GM06990 (cell line): Measurements from ENCODE around the gene TAF6.
"Not testable (repeated sequence)": the region's sequence is repeated elsewhere in the genome, so short reads cannot be mapped to it uniquely, and the experiment has no call there.

ENCODE experiments used
- DNase-seq: peaks from one replicate; pipeline ENCODE4 v3.0.0-alpha.2; 2011; ENCODE audit not compliant: insufficient read length; ENCODE audit errors: extremely low read depth
- H3K27me3 ChIP-seq: replicated peaks from 2 replicates; pipeline ENCODE4 v1.6.0; 2011; ENCODE audit warnings: low read length; ENCODE audit not compliant: control insufficient read depth, insufficient read depth
- H3K36me3 ChIP-seq: 2 replicates; pipeline ENCODE4 v1.5.1; 2011; ENCODE audit warnings: low read length; ENCODE audit not compliant: control insufficient read depth, insufficient read depth
- H3K4me3 ChIP-seq: replicated peaks from 2 replicates; pipeline ENCODE4 v1.5.1; 2011; ENCODE audit warnings: low read depth, mild to moderate bottlenecking, control low read depth, low read length
- TF ChIP-seq, protein P1 (sequence below): IDR thresholded peaks from 2 replicates; pipeline ENCODE4 v1.5.1; 2011; ENCODE audit warnings: low read length, control low read depth, mild to moderate bottlenecking, inconsistent platforms; ENCODE audit not compliant: insufficient read depth, poor library complexity, severe bottlenecking

TAF6 gene

DNA sequence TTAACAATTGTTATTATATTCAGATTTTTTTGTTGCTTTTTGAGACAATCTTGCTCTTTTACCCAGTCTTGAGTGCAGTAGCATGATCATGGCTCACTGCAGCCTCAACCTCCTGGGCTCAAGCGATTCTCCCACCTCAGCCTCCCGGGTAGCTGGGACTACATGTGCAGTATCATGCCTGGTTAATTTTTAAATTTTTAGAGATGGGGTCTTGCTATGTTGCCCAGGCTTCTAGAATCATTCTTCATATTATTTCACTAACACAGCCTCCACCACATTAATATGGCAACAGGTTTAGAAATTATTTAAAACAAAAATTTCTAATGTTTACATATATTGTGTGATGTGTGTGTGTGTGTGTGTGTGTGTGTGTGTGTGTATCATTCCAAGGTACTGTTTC, 28.1 kb upstream of the TAF6 start:
- H3K27me3 ChIP-seq, result no peaks in the 10 kb centered on the region
- TF ChIP-seq, protein P1, sequence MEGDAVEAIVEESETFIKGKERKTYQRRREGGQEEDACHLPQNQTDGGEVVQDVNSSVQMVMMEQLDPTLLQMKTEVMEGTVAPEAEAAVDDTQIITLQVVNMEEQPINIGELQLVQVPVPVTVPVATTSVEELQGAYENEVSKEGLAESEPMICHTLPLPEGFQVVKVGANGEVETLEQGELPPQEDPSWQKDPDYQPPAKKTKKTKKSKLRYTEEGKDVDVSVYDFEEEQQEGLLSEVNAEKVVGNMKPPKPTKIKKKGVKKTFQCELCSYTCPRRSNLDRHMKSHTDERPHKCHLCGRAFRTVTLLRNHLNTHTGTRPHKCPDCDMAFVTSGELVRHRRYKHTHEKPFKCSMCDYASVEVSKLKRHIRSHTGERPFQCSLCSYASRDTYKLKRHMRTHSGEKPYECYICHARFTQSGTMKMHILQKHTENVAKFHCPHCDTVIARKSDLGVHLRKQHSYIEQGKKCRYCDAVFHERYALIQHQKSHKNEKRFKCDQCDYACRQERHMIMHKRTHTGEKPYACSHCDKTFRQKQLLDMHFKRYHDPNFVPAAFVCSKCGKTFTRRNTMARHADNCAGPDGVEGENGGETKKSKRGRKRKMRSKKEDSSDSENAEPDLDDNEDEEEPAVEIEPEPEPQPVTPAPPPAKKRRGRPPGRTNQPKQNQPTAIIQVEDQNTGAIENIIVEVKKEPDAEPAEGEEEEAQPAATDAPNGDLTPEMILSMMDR, result no peak
- peaks cover 3% of the 10 kb centered on the region for H3K36me3 ChIP-seq
- H3K4me3 ChIP-seq, result no peak overlapping the region
- no peak for DNase-seq

DNA sequence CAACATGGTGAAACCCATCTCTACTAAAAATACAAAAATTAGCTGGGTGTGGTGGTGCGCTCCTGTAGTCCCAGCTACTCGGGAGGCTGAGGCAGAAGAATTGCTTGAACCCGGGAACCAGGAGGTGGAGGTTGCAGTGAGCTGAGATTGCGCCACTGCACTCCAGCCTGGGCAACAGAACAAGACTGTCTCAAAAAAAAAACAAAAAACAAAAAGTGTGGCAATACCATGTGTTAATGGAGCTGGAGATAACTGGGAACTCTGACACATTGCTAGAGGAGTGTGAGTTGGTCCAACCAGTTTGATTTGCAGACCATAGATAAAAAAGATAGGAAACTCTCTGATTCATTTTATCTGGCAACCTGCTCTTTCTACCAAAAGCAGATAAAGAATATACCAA, 27.2 kb upstream of the TAF6 start:
- not testable (repeated sequence) for DNase-seq, H3K4me3 ChIP-seq, H3K27me3 ChIP-seq, H3K36me3 ChIP-seq

DNA sequence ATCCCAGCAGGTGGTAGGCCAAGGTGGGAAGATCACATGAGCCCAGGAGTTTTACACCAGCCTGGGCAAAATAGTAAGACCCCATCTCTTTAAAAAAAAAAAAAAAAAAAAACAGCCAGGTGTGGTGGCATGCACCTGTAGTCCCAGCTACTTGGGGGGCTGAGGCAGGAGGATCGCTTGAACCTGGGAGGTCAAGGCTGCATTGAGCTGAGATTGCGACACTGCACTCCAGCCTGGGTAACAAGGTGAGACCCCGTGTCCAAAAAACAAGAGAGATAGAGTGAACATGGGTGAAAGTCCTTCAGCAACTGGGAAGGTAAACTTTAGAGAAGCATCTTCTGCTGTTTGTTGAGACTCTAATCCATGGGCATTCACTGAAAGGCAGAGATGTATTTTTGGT, 23.3 kb upstream of the TAF6 start:
- no peak for DNase-seq
- Histone ChIP-seq H3K27me3 (no peaks in the 10 kb centered on the region), H3K4me3 (no peak overlapping the region), H3K36me3 (no peaks in the 10 kb centered on the region)
- TF ChIP-seq, protein P1, result no peak

DNA sequence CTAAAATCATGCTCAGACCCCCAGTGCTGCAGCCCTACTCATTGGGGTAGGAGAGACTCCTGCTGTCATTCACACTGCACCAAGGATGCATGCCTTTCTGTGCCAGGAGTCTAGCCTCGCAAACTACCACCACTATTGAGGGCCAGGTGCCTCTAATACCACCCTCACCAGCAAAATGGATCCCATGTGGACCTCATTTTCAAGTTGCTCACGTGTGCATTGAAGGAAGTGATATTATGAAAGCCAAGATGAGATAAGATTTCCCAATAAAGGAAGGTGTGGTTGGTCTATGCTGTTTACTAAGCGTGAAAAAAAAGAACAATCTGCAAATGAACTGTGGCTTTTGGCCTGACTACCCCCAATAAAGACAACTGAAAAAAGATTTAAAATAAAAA, 22.4 kb upstream of the TAF6 start:
- H3K36me3 ChIP-seq, result no peaks in the 10 kb centered on the region
- no peak overlapping the region for H3K4me3 ChIP-seq
- H3K27me3 ChIP-seq, result no peaks in the 10 kb centered on the region
- DNase-seq, result no peak
- TF ChIP-seq, protein P1, result no peak

DNA sequence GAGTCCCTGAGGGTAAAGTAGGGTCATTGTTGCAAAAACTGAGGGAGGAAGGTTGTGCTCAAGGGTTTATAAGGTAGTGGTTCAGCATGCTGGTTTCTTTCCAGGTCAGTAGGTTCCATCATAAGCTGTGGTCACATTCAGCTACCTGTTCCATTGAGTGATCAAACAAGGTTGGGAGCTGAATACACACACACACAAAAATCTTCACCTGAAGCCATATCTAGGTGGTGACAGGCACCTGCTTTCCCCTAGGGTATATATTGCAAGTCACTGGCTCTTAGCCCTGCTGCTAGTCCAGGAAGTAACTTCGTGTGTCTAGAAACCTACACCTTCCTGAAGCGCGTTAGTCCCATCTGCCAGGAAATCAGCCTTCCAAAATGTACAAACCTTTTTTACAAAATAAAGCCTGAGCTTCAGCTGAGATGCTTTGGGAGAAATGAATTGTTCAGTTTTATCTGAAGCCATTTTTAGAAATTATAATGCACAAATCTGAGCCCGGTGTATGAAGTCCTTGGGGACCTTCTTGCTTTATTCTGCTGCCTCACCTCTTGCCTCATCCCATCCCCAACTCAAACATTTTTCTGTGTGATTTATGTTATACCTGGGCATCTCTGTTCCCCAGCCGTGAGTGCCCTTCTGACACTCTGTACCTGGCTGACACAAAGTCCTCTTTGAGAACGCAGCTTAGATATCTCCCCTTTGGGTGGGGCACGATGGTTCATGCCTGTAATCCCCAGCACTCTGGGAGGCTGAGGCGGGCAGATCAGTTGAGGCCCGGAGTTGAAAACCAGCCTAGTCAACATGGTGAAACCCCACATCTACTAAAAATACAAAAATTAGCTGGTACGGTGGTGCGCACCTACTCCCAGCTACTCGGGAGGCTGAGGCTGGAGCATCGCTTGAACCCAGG, 18.9 kb upstream of the TAF6 start:
- TF ChIP-seq, protein P1, result no peak
- no peak for DNase-seq
- Histone ChIP-seq H3K27me3 (no peaks in the 10 kb centered on the region), H3K4me3 (no peak overlapping the region), H3K36me3 (no peaks in the 10 kb centered on the region)

DNA sequence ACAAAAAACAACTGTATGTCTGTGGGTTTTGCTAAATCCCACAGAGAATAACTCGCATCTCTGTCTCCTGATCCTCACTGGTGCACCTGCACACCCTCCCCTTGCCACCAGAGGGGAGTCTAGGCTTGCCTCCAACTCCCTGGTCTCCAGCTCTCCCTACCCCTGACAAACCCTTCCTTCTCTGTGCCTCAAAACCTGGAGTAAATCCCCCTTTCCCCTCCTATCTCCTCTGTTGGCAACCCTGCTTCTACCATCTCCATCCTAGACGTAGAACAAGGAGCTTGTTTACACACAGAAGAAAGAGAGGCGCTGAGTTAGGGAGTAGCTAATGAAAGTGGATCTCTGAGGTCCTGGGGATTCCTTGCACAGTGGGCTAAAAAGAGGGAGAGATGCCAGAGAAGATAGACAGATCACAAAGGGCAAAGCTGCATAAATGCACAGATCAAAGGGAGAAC, 13.6 kb upstream of the TAF6 start:
- TF ChIP-seq, protein P1, result peak; percentile 94
- DNase-seq, result no peak
- H3K36me3 ChIP-seq, result no peaks in the 10 kb centered on the region
- no peaks in the 10 kb centered on the region for H3K27me3 ChIP-seq
- H3K4me3 ChIP-seq, result no peak overlapping the region
